Measurements from ENCODE around the gene JARID2.

Gene JARID2

DNA sequence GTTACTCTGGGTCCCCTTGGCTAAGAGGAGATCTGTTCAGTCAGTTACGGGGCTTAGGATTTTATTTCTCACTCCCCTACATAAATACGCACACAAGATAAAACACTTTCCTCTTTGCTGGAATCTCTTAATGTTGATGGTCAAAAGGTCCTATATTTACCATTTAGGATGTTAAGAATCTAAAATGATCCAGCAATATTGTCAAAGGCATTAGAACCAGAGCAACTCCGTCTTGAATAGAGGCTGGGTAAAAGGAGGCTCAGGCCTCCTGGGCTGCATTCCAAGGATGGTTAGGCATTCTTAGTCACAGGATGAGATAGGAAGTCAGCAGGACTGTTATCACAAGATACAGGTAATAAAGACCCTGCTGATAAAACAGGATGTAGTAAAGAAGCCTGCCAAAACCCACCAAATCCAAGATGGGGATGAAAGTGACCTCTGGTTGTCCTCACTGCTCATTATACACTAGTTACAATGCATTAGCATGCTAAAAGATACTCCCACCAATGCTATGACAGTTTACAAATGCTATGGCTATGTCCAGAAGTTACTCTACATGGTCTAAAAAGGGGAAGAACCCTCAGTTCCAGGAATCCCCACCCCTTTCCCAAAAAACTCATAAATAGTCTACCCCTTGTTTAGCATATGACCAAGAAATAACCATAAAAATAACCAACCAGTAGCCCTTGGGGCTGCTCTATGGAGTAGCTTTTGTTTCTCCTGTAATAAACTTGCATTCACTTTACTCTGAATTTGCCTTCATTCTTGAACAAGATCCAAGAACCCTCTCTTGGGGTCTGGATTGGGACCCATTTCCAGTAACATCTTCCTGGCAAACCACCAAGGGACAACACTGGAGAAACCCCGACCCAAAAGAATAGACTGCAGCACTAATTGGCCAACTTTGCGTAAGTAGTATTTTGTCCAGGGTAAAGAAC lies 309.5 kb downstream of the JARID2 start:
- DNase-seq = no peak

DNA sequence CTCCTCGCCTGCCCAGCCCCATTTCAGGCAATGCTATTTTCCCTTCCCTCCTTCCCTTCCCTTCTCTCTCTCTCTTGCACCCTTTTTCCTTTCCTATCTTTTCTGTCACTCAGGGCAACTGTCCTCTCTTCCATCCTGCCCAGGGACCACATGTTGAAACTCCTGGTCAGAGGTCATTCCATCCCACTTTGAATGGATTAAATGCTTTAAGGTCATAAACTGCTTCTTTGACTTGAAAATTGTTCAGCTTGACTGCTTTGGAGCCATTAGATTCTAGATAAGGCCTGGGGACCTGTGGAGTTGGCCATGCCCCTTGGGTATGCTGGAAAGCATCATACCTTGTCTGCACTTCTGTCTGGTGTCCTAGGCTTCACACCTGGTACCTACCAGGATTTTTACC lies 310.8 kb downstream of the JARID2 start:
- no peak for DNase-seq

DNA sequence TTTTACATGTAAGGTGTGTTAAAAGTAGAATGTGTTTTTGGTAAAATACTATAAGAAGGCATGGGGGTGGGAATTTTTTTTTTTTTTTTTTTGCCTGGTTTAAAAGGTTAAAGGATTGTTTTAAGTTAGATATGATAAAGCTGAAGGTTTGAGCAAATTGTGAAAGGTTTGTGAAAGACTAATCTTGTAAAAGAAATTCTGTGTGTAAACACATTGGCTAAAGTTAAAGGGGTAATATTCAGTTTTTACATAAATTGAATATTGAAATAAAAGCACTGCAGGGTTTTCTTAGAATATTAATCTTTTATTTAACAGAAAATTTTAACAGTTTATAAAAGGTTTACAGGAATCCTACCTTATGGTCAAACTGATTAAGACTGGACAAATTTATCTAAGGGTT lies 311.3 kb downstream of the JARID2 start:
- DNase-seq = no peak

DNA sequence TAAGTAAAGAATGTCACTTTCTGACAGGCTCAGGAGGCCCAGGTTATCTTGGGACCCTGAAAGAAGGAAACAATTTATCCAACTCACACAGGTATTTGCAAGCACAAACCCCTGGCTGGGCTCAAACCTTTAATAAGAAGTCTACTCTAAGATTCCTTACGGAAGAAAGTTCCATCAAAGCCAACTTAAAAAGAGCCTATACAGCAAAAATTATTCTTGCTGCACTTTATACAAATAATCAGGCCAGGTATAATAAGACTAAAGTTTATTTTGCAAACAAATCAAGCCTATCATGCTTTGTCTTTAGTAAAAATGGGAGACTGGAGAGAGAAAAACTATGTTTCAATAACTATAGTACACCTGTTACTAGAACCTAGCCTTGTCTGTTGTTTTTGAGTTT lies 314.8 kb downstream of the JARID2 start:
- no peak for DNase-seq

DNA sequence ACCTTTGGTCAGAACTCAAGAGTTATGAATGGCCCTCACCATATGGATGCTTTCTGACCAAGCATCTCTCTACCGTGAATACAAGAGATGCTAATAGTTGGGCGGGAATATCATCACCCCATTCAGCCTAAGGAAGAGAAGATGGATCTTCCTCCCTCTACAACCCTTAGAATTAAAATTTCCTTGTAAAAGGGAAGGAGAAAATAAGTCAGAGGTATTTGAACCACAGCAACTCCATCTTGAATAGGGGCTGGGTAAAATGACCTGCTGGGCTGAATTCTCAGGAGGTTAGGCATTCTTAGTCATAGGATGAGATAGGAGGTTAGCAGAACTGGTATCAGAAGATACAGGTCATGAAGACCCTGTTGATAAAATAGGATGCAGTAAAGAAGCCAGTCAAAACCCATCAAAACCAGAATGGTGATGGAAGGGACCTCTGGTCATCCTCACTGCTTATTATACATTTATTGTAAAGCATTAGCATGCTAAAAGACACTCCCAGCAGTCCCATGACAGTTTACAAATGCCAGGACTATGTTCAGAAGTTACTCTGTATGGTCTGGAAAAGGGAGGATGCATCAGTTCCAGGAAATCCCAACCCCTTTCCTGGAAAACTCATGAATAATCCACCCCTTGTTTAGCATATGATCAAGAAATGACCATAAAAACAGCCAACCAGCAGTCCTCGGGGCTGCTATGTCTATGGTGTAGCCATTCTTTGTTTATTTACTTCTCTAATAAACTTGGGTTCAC lies 315.8 kb downstream of the JARID2 start:
- no peak for DNase-seq

DNA sequence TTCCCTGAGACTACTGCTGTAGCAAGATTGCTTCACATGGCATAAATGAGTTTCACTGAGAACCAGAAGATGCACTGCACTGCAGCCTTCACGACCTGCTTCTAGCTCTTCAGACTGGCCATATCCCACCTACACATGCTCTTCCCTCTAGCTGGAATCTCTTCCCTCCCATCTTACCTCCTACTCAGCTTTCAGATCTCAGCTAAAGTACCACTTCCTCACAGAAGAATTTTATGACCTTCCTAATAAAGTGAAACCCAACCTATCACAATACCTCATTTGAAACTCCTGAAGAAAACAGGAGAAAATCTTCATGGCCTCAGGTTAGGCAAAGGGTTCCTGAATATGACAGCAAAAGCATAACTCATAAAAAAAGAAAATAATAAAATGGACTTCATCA lies 317.1 kb downstream of the JARID2 start:
- DNase-seq = no peak

DNA sequence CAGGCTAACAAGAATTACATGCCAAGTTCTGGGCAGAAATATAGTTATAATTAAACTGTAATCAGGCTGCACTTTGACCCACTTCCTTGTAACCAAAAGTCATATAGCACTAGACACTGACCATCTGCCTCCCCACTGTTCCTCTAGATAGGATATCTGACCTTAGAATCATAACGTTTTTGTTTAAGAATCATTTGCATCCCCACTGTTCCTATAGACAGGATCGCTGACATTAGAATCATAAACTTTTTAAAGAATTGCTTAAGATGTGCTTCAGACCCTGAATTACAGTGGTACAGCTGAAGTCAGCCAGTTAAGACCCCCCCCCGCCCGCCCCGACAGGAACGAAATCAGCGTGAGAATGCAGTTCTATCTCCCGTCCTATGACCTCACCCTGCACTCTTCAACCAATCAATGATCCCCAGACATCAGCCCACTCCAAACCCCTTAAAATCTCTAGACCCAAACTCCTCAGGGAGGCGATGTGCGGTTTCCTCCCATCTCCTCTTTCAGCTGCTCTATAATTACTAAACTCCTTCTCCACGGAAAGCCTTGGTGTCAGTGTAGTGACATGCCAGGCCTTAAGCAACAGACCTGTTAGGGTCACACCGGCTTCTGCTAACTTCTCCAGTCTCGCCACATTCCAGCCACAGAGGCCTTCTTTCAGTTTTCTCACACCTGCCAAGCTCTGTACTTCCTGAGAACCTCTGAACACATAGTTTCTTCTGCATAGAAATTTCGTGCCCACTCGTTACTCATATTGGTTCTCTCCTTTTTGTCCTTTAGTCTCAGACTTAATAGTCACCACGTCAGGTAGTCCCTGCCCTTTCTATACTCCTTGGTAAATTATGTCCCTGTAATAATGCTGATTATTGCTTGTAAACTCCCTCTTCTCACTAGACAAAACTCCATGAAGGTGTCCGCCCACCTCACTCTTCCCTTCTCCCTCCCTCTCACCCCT lies 323.4 kb downstream of the JARID2 start:
- DNase-seq = no peak

DNA sequence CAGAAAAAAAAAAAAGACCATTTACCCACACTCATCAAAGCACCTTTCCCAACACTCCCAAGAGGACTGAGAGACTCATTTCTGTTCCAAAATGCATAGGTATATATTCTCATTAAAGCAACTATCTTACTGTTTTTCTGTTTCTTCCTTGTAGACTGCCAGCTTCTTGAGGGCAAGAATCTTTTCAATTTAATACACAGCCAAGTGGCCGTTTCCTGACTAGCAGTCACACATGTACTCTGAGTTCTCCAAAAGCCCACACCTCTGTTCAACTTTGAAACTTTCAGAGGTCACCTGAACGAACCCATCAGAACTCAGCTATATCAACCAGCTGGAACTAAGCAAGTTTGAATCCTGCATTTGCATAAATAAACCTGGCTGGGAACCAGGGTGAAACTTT lies 324.3 kb downstream of the JARID2 start:
- no peak for DNase-seq

Measured in bone marrow (tissue), 2 donors.